HCT116 (cell line): ENCODE results near the gene PCDH9. TPM values are rescaled to one million over a fixed set of nuclear protein-coding genes. Genes with fewer than 3 reads are reported as not detected.
A peak's percentile ranks its signal among the peaks of the same experiment; 100 is the strongest.

Experiments
- ATAC-seq: fragments of 200-7000 bp; cut with Tn5 transposase; 2 replicates; pipeline ENCODE4 v1.9.1; 2020; ENCODE audit warnings: mild to moderate bottlenecking, moderate library complexity
- BruUV-seq: library from RNA; stranded (reverse); fragments of 400-500 nt; replicated peaks from 2 replicates; lab custom pipeline; 2021; lab: Mats Ljungman, UMichigan
- CTCF ChIA-PET: fragments of 300-600 bp; sonication (Branson Sonifier 250); formaldehyde crosslinking; loops from one replicate; lab custom pipeline; 2021; ENCODE audit warnings: antibody characterized with exemption; lab: Charles Lee
- POLR2A ChIA-PET: fragments of 300-600, 350-600 bp; sonication (Branson Sonifier 250); formaldehyde crosslinking; loops from one replicate; lab custom pipeline; 2021; ENCODE audit warnings: antibody characterized with exemption; lab: Charles Lee
- RAD21 ChIA-PET, 2 experiments: fragments of 300-600 bp; sonication (Branson Sonifier 250); formaldehyde crosslinking; loops; one replicate each; lab custom pipeline; 2023; ENCODE audit warnings: low total read pairs in 2 of 2; ENCODE audit not compliant: uncharacterized antibody in 2 of 2, unreplicated experiment in 2 of 2, low non-redundant PET in 1 of 2; lab: Charles Lee
- DNase-seq: peaks from one replicate; pipeline ENCODE4 v3.0.0-alpha.2; 2010; ENCODE audit warnings: low read depth, low spot score
- H2AFZ ChIP-seq: fragments of 200-600 bp; shearing (Covaris generic), sonication (generic); 2 replicates; pipeline ENCODE4 v1.6.1; 2017; ENCODE audit warnings: low read depth, mixed run types, mixed read lengths, antibody characterized with exemption, low read length; ENCODE audit not compliant: poor library complexity, severe bottlenecking
- H3K27ac ChIP-seq: 2 replicates; pipeline ENCODE4 v1.5.1; 2012; ENCODE audit warnings: low read depth, low read length
- H3K27me3 ChIP-seq: fragments of 200-600 bp; sonication (generic); 2 replicates; pipeline ENCODE4 v1.6.1; 2016; ENCODE audit warnings: mixed run types, low read length, mixed read lengths; ENCODE audit not compliant: insufficient read depth
- H3K36me3 ChIP-seq, 2 experiments: fragments of 200-500 bp in 1 of 2; fragments of 200-600 bp in 1 of 2; sonication (Bioruptor generic) in 1 of 2; sonication (generic) in 1 of 2; 2 replicates each; pipeline versions ENCODE4 v1.5.1 to v1.6.1; 2014 to 2016; ENCODE audit warnings: low read length in 2 of 2, inconsistent platforms in 1 of 2, mixed read lengths in 1 of 2, mixed run types in 1 of 2; ENCODE audit not compliant: insufficient read depth in 2 of 2, control insufficient read depth in 1 of 2
- H3K4me1 ChIP-seq, 2 experiments: fragments of 200-600 bp in 1 of 2; sonication (generic) in 1 of 2; 2 replicates each; pipeline versions ENCODE4 v1.5.1 to v1.6.1; 2012 to 2017; ENCODE audit warnings: low read length in 2 of 2, inconsistent platforms in 1 of 2, mild to moderate bottlenecking in 1 of 2, mixed read lengths in 1 of 2, mixed run types in 1 of 2, moderate library complexity in 1 of 2; ENCODE audit not compliant: insufficient read depth in 2 of 2, control insufficient read depth in 1 of 2
- H3K4me2 ChIP-seq: fragments of 200-600 bp; sonication (generic); 2 replicates; pipeline ENCODE4 v1.6.1; 2017; ENCODE audit warnings: mixed run types, low read length, mixed read lengths
- H3K4me3 ChIP-seq, 2 experiments: fragments of 200-600 bp in 1 of 2; sonication (generic) in 1 of 2; replicated peaks in 1 of 2; 2 replicates each; pipeline ENCODE4 v1.5.1; 2011 to 2016; ENCODE audit warnings: low read length in 2 of 2, control low read depth in 1 of 2, low read depth in 1 of 2, mild to moderate bottlenecking in 1 of 2, mixed read lengths in 1 of 2, mixed run types in 1 of 2
- H3K79me2 ChIP-seq: fragments of 200-600 bp; sonication (generic); 2 replicates; pipeline ENCODE4 v1.6.1; 2017; ENCODE audit warnings: mild to moderate bottlenecking, mixed run types, low read length, moderate library complexity, mixed read lengths; ENCODE audit not compliant: insufficient read depth
- H3K9ac ChIP-seq: fragments of 200-600 bp; sonication (generic); 2 replicates; pipeline ENCODE4 v1.6.1; 2016; ENCODE audit warnings: low read length, mixed read lengths
- H3K9me2 ChIP-seq: fragments of 200-600 bp; sonication (generic), shearing (Covaris generic); 2 replicates; pipeline ENCODE4 v1.6.1; 2017; ENCODE audit warnings: mixed run types, mild to moderate bottlenecking, moderate library complexity; ENCODE audit not compliant: insufficient read depth
- H3K9me3 ChIP-seq, 2 experiments: fragments of 200-500 bp in 1 of 2; fragments of 200-600 bp in 1 of 2; sonication (Bioruptor generic) in 1 of 2; sonication (generic) in 1 of 2; 2 replicates each; pipeline ENCODE4 v1.6.1; 2014 to 2017; ENCODE audit warnings: low read length in 2 of 2, mixed read lengths in 2 of 2, inconsistent platforms in 1 of 2, low read depth in 1 of 2, mild to moderate bottlenecking in 1 of 2, mixed run types in 1 of 2, moderate library complexity in 1 of 2; ENCODE audit not compliant: control insufficient read depth in 1 of 2, insufficient read depth in 1 of 2
- H4K20me1 ChIP-seq: fragments of 200-600 bp; sonication (generic), shearing (Covaris generic); 2 replicates; pipeline ENCODE4 v1.6.1; 2017; ENCODE audit warnings: mixed run types, mild to moderate bottlenecking, moderate library complexity; ENCODE audit not compliant: insufficient read depth
- ATF3 ChIP-seq: IDR thresholded peaks from 2 replicates; pipeline ENCODE4 v1.6.1; 2012
- CBX3 ChIP-seq: IDR thresholded peaks from 2 replicates; pipeline ENCODE4 v1.6.1; 2012; ENCODE audit warnings: low read depth
- CEBPB ChIP-seq: IDR thresholded peaks from 2 replicates; pipeline ENCODE4 v1.6.1; 2012; ENCODE audit warnings: low read depth
- CTCF ChIP-seq, 3 experiments: fragments of 200-600 bp in 1 of 3; sonication (generic) in 1 of 3; IDR thresholded peaks in 2 of 3; conservative IDR thresholded peaks in 1 of 3; 2 replicates each; pipeline ENCODE4 v1.5.1; 2012 to 2017; ENCODE audit warnings: low read depth in 2 of 3, low read length in 2 of 3, antibody characterized with exemption in 1 of 3, borderline replicate concordance in 1 of 3, control low read depth in 1 of 3, mild to moderate bottlenecking in 1 of 3, mixed read lengths in 1 of 3, mixed run types in 1 of 3, moderate library complexity in 1 of 3; ENCODE audit not compliant: insufficient read depth in 1 of 3
- EGR1 ChIP-seq: IDR thresholded peaks from 2 replicates; pipeline ENCODE4 v1.6.1; 2012; ENCODE audit warnings: low read depth
- ELF1 ChIP-seq: IDR thresholded peaks from 2 replicates; pipeline ENCODE4 v1.6.1; 2012; ENCODE audit warnings: low read depth, borderline replicate concordance
- EZH2 ChIP-seq: fragments of 200-600 bp; sonication (generic); IDR thresholded peaks from 2 replicates; pipeline ENCODE4 v1.6.1; 2017; ENCODE audit warnings: antibody characterized with exemption, mixed run types
- EZH2phosphoT487 ChIP-seq: fragments of 200-600 bp; IDR thresholded peaks from 2 replicates; pipeline ENCODE4 v1.6.1; 2018; ENCODE audit warnings: antibody characterized with exemption, borderline replicate concordance
- JUND ChIP-seq: IDR thresholded peaks from 2 replicates; pipeline ENCODE4 v1.6.1; 2012
- RAD21 ChIP-seq: IDR thresholded peaks from 2 replicates; pipeline ENCODE4 v1.6.1; 2012; ENCODE audit warnings: low read depth, mild to moderate bottlenecking
- SIN3A ChIP-seq: IDR thresholded peaks from 2 replicates; pipeline ENCODE4 v1.6.1; 2012; ENCODE audit warnings: low read depth
- SP1 ChIP-seq: IDR thresholded peaks from 2 replicates; pipeline ENCODE4 v1.6.1; 2012; ENCODE audit warnings: low read depth
- TCF7L2 ChIP-seq: IDR thresholded peaks from 2 replicates; pipeline ENCODE4 v1.7.0; 2011; ENCODE audit warnings: borderline replicate concordance, inconsistent platforms; ENCODE audit not compliant: insufficient read depth, insufficient read length; ENCODE audit errors: extremely low read depth
- intact Hi-C: fragments of 100-400 bp; cut with micrococcal nuclease; formaldehyde crosslinking; loops from 2 replicates; pipeline ENCODE4 v1.10.0; 2022
- total RNA-seq: library from RNA; stranded (reverse); gene quantifications from one replicate; pipeline ENCODE4 v1.2.1, GENCODE V29; 2021; ENCODE audit not compliant: unreplicated experiment

The PCDH9 gene
- total RNA-seq, 1 experiment from 2014 or later = 0.02 TPM

- TF ChIP-seq SP1 = no peak
- ChIA-PET CTCF (no interaction called here), POLR2A (no interaction called here), RAD21 (no interaction called here)
- H3K79me2 ChIP-seq = no peaks in the 10 kb centered on the region
- no peak overlapping the region for H3K27ac ChIP-seq
- peak; percentile 8 for DNase-seq
- no peaks in the 10 kb centered on the region for H4K20me1 ChIP-seq
- H3K4me2 ChIP-seq = no peak overlapping the region
- BruUV-seq = no TSS peak
- no peaks in the 10 kb centered on the region for H3K9me3 ChIP-seq
- H2AFZ ChIP-seq = no peak overlapping the region
- no peak overlapping the region for H3K4me3 ChIP-seq
- no peaks in the 10 kb centered on the region for H3K9me2 ChIP-seq
- no peaks in the 10 kb centered on the region for H3K27me3 ChIP-seq
- ATAC-seq = no peak
- intact Hi-C loops = no loop called here
- no peaks in the 10 kb centered on the region for H3K4me1 ChIP-seq
- no peaks in the 10 kb centered on the region for H3K36me3 ChIP-seq
- H3K9ac ChIP-seq = no peak overlapping the region
These were observed 110.6 kb downstream of the PCDH9 start for GRCh38 chr13:67119481-67119894.

- H3K27me3 ChIP-seq = no peaks in the 10 kb centered on the region
- ATAC-seq (no peak), DNase-seq (no peak)
- H3K9me3 ChIP-seq = no peaks in the 10 kb centered on the region
- ChIA-PET CTCF (no interaction called here), RAD21 (no interaction called here), POLR2A (no interaction called here)
- H3K9ac ChIP-seq = no peak overlapping the region
- no peak overlapping the region for H3K27ac ChIP-seq
- no TSS peak for BruUV-seq
- no peak overlapping the region for H2AFZ ChIP-seq
- no peaks in the 10 kb centered on the region for H3K9me2 ChIP-seq
- H3K79me2 ChIP-seq = no peaks in the 10 kb centered on the region
- intact Hi-C loops = no loop called here
- H3K4me1 ChIP-seq = no peaks in the 10 kb centered on the region
- TF ChIP-seq EGR1 (no peak), CBX3 (no peak), ELF1 (no peak), CEBPB (no peak), EZH2 (no peak), CTCF (IDR thresholded peaks at IDR 0.05 in 2 of 3, conservative IDR thresholded peaks at IDR 0.05 in 1 of 3; ENCODE audit: borderline replicate concordance in 1 of 3, insufficient read depth in 1 of 3, low read depth in 2 of 3, low read length in 2 of 3) (no peak), JUND (no peak), SIN3A (no peak), ATF3 (no peak), EZH2phosphoT487 (no peak), TCF7L2 (no peak), RAD21 (no peak)
- no peaks in the 10 kb centered on the region for H4K20me1 ChIP-seq
- no peak overlapping the region for H3K4me2 ChIP-seq
- H3K36me3 ChIP-seq = no peaks in the 10 kb centered on the region
- no peak overlapping the region for H3K4me3 ChIP-seq
These were observed 111.9 kb downstream of the PCDH9 start for GRCh38 chr13:67118277-67118676.
